Stomach smooth muscle (tissue), 2 donors: Measurements from ENCODE around the gene ONECUT3.

Source experiments
- H3K27ac ChIP-seq: one replicate; pipeline ENCODE4 v1.7.0; 2013; ENCODE audit warnings: mild to moderate bottlenecking, low read length, inconsistent platforms
- H3K27me3 ChIP-seq, 2 donors: one replicate each; pipeline ENCODE4 v1.7.0; 2013; ENCODE audit warnings: low read length in 2 of 2; ENCODE audit not compliant: insufficient read depth in 2 of 2, control insufficient read depth in 1 of 2
- H3K36me3 ChIP-seq, 2 donors: one replicate each; pipeline ENCODE4 v1.7.0; 2013; ENCODE audit warnings: low read length in 2 of 2; ENCODE audit not compliant: control insufficient read depth in 2 of 2, insufficient read depth in 2 of 2
- H3K4me1 ChIP-seq: one replicate; pipeline ENCODE4 v1.7.0; 2013; ENCODE audit warnings: low read length; ENCODE audit not compliant: control insufficient read depth, insufficient read depth
- H3K4me3 ChIP-seq, 2 donors: one replicate each; pipeline ENCODE4 v1.7.0; 2013; ENCODE audit warnings: low read length in 2 of 2
- H3K9ac ChIP-seq, 2 donors: one replicate each; pipeline ENCODE4 v1.7.0; 2013; ENCODE audit warnings: low read length in 2 of 2, mild to moderate bottlenecking in 1 of 2
- H3K9me3 ChIP-seq, 2 donors: one replicate each; pipeline ENCODE4 v1.7.0; 2013; ENCODE audit warnings: low read length in 2 of 2; ENCODE audit not compliant: control insufficient read depth in 2 of 2
- donor health status: healthy.
- donor health status: Pancreatic carcinoma.

ONECUT3 gene

GRCh38 chr19:1827566-1828278 lies 74.4 kb downstream of the ONECUT3 start:
- Histone ChIP-seq H3K9me3 (no peaks in the 10 kb centered on the region), H3K4me1 (peaks cover 10% of the 10 kb centered on the region), H3K27me3 (no peaks in the 10 kb centered on the region), H3K27ac (no peak overlapping the region), H3K9ac (no peak overlapping the region), H3K4me3 (no peak overlapping the region), H3K36me3 (peaks cover 5 to 13% of the 10 kb centered on the region in 2 donors)

- Histone ChIP-seq H3K36me3 (peaks cover 5 to 6% of the 10 kb centered on the region in 2 donors), H3K27ac (no peak overlapping the region)
These were observed 75.3 kb downstream of the ONECUT3 start for GRCh38 chr19:1828279-1829238.

GRCh38 chr19:1829958-1830357 lies 76.7 kb downstream of the ONECUT3 start:
- Histone ChIP-seq H3K9ac (no peak overlapping the region), H3K27me3 (no peaks in the 10 kb centered on the region), H3K27ac (no peak overlapping the region), H3K36me3 (peaks cover 0 to 5% of the 10 kb centered on the region in 2 donors), H3K4me1 (peaks cover 13% of the 10 kb centered on the region), H3K9me3 (no peaks in the 10 kb centered on the region), H3K4me3 (no peak overlapping the region)

More at GRCh38 chr19:1828279-1829238, 75.3 kb downstream of the ONECUT3 start:
- Histone ChIP-seq H3K9ac (no peak overlapping the region), H3K4me3 (no peak overlapping the region), H3K4me1 (peaks cover 12% of the 10 kb centered on the region), H3K27me3 (no peaks in the 10 kb centered on the region), H3K9me3 (no peaks in the 10 kb centered on the region)

- H3K27me3 ChIP-seq: no peaks in the 10 kb centered on the region
- peaks cover 13% of the 10 kb centered on the region for H3K4me1 ChIP-seq
- H3K9me3 ChIP-seq: no peaks in the 10 kb centered on the region
- H3K9ac ChIP-seq: no peak overlapping the region
- H3K27ac ChIP-seq: no peak overlapping the region
- H3K4me3 ChIP-seq: no peak overlapping the region
- peaks cover 0 to 5% of the 10 kb centered on the region in 2 donors for H3K36me3 ChIP-seq
These were observed 77.3 kb downstream of the ONECUT3 start for GRCh38 chr19:1830568-1830967.
